Gastrocnemius medialis (tissue), 4 donors: ENCODE data around the gene CCDC106. TPM values are rescaled to one million over a fixed set of nuclear protein-coding genes. Genes with fewer than 3 reads are reported as not detected.

Experiments used
- ATAC-seq, 2 donors: fragments of 150-250 bp; one replicate each; pipeline ENCODE4 v1.9.1; 2016
- DNase-seq, 2 donors: peaks; one replicate each; pipeline ENCODE4 v3.0.0-alpha.2; 2019
- H3K27ac ChIP-seq, 4 donors: fragments of 200-600 bp; sonication (generic); 1 replicate in 1 of 4; 2 replicates in 3 of 4; pipeline ENCODE4 v1.5.1; 2016 to 2018; ENCODE audit warnings: mild to moderate bottlenecking in 2 of 4, moderate library complexity in 1 of 4
- H3K27me3 ChIP-seq, 3 donors: fragments of 200-600 bp; sonication (generic) in 2 of 3; 1 replicate in 1 of 3; 2 replicates in 2 of 3; pipeline versions ENCODE4 v1.5.1 to v1.6.0; 2016 to 2019; ENCODE audit warnings: mild to moderate bottlenecking in 1 of 3, moderate library complexity in 1 of 3
- H3K36me3 ChIP-seq, 2 donors: fragments of 200-600 bp; sonication (generic) in 1 of 2; one replicate each; pipeline ENCODE4 v1.5.1; 2017 to 2018
- H3K4me1 ChIP-seq, 2 donors: fragments of 200-600 bp; sonication (generic) in 1 of 2; one replicate each; pipeline ENCODE4 v1.5.1; 2016 to 2017; ENCODE audit warnings: mild to moderate bottlenecking in 2 of 2
- H3K4me3 ChIP-seq, 4 donors: fragments of 200-600 bp; sonication (generic) in 3 of 4; 1 replicate in 1 of 4; 2 replicates in 3 of 4; pipeline ENCODE4 v1.5.1; 2016 to 2019; ENCODE audit warnings: mild to moderate bottlenecking in 2 of 4
- H3K9me3 ChIP-seq, 3 donors: fragments of 200-600 bp; sonication (generic) in 2 of 3; 1 replicate in 1 of 3; 2 replicates in 2 of 3; pipeline ENCODE4 v1.5.1; 2016 to 2019
- POLR2A ChIP-seq, 2 donors: fragments of 450-650 bp; IDR thresholded peaks; one replicate each; pipeline ENCODE4 v1.6.1; 2017; ENCODE audit warnings: antibody characterized with exemption in 2 of 2, mild to moderate bottlenecking in 2 of 2, moderate library complexity in 2 of 2
- in situ Hi-C, 4 donors: fragments of 200-750 bp; cut with MboI; loops; one replicate each; pipeline versions ENCODE4 v1.15.0 to v1.8.0; 2017; ENCODE audit warnings: low sequenced_read_pairs in 4 of 4
- intact Hi-C: fragments of 100-400 bp; cut with DNase I; formaldehyde crosslinking; loops from one replicate; pipeline ENCODE4 v1.15.1; 2023; ENCODE audit warnings: low total_unique reads
- total RNA-seq, 4 donors: library from RNA; depleted of rRNA; stranded (reverse); fragments of >200 nt; gene quantifications; one replicate each; pipeline versions ENCODE4 v1.1.0 to v1.2.3, GENCODE V29; 2016
- TF ChIP-seq, protein P1 (sequence below), 5 experiments: fragments of 450-650 bp in 3 of 5; fragments of 200-600 bp in 2 of 5; sonication (generic) in 2 of 5; IDR thresholded peaks in 4 of 5; conservative IDR thresholded peaks in 1 of 5; 1 replicate in 4 of 5; 2 replicates in 1 of 5; pipeline ENCODE4 v1.5.1; 2016 to 2019; ENCODE audit warnings: antibody characterized with exemption in 5 of 5, mild to moderate bottlenecking in 3 of 5, moderate library complexity in 3 of 5

The CCDC106 gene
- total RNA-seq, result 10 to 100 TPM in 2 of 4 donors, 1 to 10 TPM in 2; 6.3 to 21.2 (median 12.6) TPM

GRCh38 chr19:55647732-55648584 is at the start of gene CCDC106:
Gene CCDC106, plus strand, starts transcription at chr19:55648212. Its CDS starts 835 bp downstream, at chr19:55649047.
- H3K27me3 ChIP-seq, result no peaks in the 10 kb centered on the region
- DNase-seq (peak in 1 of 2 donors; percentile 56), ATAC-seq (peak; percentile 45 to 64)
- H3K9me3 ChIP-seq, result no peaks in the 10 kb centered on the region
- H3K36me3 ChIP-seq, result peaks cover 0 to 14% of the 10 kb centered on the region in 2 donors
- H3K4me3 ChIP-seq, result peak within 1 kb of the TSS; percentile 80 to 88 (median 82)
- TF ChIP-seq POLR2A (IDR thresholded peaks at IDR 0.05), result no peak
- TF ChIP-seq, protein P1, sequence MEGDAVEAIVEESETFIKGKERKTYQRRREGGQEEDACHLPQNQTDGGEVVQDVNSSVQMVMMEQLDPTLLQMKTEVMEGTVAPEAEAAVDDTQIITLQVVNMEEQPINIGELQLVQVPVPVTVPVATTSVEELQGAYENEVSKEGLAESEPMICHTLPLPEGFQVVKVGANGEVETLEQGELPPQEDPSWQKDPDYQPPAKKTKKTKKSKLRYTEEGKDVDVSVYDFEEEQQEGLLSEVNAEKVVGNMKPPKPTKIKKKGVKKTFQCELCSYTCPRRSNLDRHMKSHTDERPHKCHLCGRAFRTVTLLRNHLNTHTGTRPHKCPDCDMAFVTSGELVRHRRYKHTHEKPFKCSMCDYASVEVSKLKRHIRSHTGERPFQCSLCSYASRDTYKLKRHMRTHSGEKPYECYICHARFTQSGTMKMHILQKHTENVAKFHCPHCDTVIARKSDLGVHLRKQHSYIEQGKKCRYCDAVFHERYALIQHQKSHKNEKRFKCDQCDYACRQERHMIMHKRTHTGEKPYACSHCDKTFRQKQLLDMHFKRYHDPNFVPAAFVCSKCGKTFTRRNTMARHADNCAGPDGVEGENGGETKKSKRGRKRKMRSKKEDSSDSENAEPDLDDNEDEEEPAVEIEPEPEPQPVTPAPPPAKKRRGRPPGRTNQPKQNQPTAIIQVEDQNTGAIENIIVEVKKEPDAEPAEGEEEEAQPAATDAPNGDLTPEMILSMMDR (IDR thresholded peaks at IDR 0.05 in 4 of 5, conservative IDR thresholded peaks at IDR 0.05 in 1 of 5), result peak in 1 of 5 experiments; percentile 8
- H3K27ac ChIP-seq, result peak within 1 kb of the TSS; percentile 72 to 91 (median 84)
- in situ Hi-C loops, result loop anchor here in 1 of 4 donors (25.0 kb wide), 1 partner anchor 511 kb away; the partner anchor contains the start of gene TNNT1
- intact Hi-C loops, result no loop called here
- H3K4me1 ChIP-seq, result peaks cover 37 to 38% of the 10 kb centered on the region in 2 donors

DNA sequence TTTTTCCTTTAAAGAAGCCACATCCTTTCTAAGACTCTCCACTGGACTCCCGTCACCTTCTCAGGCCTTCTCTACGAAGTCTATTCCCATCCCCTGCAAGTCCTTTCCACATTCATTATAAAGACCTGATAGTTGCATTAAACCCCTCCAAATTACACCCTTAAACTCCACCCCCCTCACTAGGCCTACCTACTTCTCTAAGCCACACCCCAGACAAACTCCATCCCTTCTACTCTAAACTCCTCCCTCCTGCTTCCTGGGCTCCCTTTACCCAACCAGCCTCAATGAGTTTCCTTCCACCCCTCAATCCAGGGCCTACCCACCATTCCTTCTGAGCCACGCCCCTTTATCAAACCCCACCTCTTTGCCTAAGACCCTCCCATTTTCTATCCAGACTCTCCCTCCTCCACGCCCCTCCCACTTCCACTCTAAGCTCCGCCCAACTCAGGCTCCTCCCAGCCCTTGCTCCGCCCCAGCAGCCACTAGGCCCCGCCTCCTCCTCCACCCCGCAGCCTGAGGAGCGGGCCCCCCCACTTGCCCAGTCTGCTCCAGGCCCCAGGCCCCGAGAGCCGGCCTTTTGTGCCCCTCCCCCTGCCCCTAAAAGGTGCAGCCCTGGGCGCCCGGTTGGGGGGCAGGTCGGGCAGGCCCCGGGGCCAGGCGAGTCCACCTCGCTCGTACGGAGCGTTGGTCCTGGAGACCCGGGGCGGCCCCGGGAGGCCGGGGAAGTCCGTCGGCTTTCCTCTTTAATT is 49.1 kb upstream of the CCDC106 start:
- Histone ChIP-seq H3K27me3 (no peaks in the 10 kb centered on the region), H3K4me1 (peaks cover 13 to 23% of the 10 kb centered on the region in 2 donors), H3K9me3 (no peaks in the 10 kb centered on the region), H3K36me3 (peaks cover 0 to 10% of the 10 kb centered on the region in 2 donors), H3K27ac (peak overlapping the region; percentile 97 to 100 (median 98)), H3K4me3 (peak overlapping the region; percentile 75 to 95 (median 86))
- peak; percentile 66 to 69 for TF ChIP-seq POLR2A (IDR thresholded peaks at IDR 0.05)
- TF ChIP-seq, protein P1 (IDR thresholded peaks at IDR 0.05 in 4 of 5, conservative IDR thresholded peaks at IDR 0.05 in 1 of 5), result no peak
- ATAC-seq (peak; percentile 50), DNase-seq (peak; percentile 92 to 95)
- intact Hi-C loops (loop anchor here (1.0 to 5.0 kb wide), 8 partner anchors 18 to 482 kb away; partner anchors contain the start of genes PPP1R12C, TNNT1, ZNF579 and ZNF628), in situ Hi-C loops (loop anchor here in 1 of 4 donors (5.0 kb wide), 1 partner anchor 52 kb away; the partner anchor contains the start of gene SBK3)

DNA sequence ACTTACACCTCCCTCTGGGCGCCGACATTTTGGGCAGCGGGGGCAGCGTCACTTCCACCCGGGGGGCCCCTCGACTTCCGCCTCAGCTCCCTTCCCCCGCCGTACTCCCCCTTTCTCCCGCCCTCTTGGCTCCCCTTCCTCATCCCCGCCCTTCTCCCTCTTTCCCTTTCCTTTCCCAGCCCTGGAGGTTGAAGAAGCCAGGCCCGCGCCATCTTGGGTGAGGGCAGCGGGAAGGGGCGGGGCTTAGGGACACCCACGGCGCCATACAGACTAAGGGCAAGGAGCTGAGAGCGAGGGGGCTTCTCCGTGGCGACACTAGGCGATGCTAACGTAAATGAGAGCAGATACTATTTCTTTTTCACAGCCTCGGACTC is 48.6 kb upstream of the CCDC106 start, which contains the start of gene FIZ1:
FIZ1 (minus strand) TSS at position 50 of the 374 bp plus-strand sequence. CDS start 1,652 bp downstream, outside the sequence.
- peak within 1 kb of the TSS; percentile 97 to 100 (median 98) for H3K27ac ChIP-seq
- H3K9me3 ChIP-seq, result no peaks in the 10 kb centered on the region
- H3K27me3 ChIP-seq, result no peaks in the 10 kb centered on the region
- intact Hi-C loops (loop anchor here (1.0 to 5.0 kb wide), 8 partner anchors 19 to 482 kb away; partner anchors contain the start of genes PPP1R12C, TNNT1, ZNF579 and ZNF628), in situ Hi-C loops (loop anchor here in 1 of 4 donors (5.0 kb wide), 1 partner anchor 52 kb away; the partner anchor contains the start of gene SBK3)
- ATAC-seq (peak; percentile 74 to 78), DNase-seq (peak; percentile 99)
- peaks cover 0 to 10% of the 10 kb centered on the region in 2 donors for H3K36me3 ChIP-seq
- peak within 1 kb of the TSS; percentile 75 to 95 (median 86) for H3K4me3 ChIP-seq
- peaks cover 14 to 28% of the 10 kb centered on the region in 2 donors for H3K4me1 ChIP-seq
- TF ChIP-seq, protein P1 (IDR thresholded peaks at IDR 0.05 in 4 of 5, conservative IDR thresholded peaks at IDR 0.05 in 1 of 5), result no peak
- no peak for TF ChIP-seq POLR2A (IDR thresholded peaks at IDR 0.05)
